A673 (cell line): ENCODE data around the gene NCKAP5. TPM values are rescaled to one million over a fixed set of nuclear protein-coding genes. Genes with fewer than 3 reads are reported as not detected.

Experiments used
- BruUV-seq: library from RNA; stranded (reverse); fragments of 400-500 nt; replicated peaks from 2 replicates; lab custom pipeline; 2021; lab: Mats Ljungman, UMichigan
- CTCF ChIA-PET: fragments of 300-600 bp; sonication (Branson Sonifier 250); formaldehyde crosslinking; loops from one replicate; lab custom pipeline; 2022; ENCODE audit warnings: antibody characterized with exemption; lab: Charles Lee
- POLR2A ChIA-PET: fragments of 300-600 bp; sonication (Branson Sonifier 250); formaldehyde crosslinking; loops from one replicate; lab custom pipeline; 2022; ENCODE audit warnings: antibody characterized with exemption; ENCODE audit not compliant: low non-redundant PET; lab: Charles Lee
- DNase-seq: peaks from one replicate; pipeline ENCODE4 v3.0.0-alpha.2; 2015; ENCODE audit warnings: low spot score
- H3K27ac ChIP-seq: fragments of 200-600 bp; sonication (generic); 2 replicates; pipeline ENCODE4 v1.5.1; 2016; ENCODE audit warnings: mixed run types, low read depth, mild to moderate bottlenecking, mixed read lengths, antibody characterized with exemption, low read length; ENCODE audit not compliant: poor library complexity, severe bottlenecking
- H3K27me3 ChIP-seq: fragments of 200-600 bp; sonication (generic); replicated peaks from 2 replicates; pipeline ENCODE4 v1.6.1; 2017; ENCODE audit warnings: mixed run types, low read depth, mild to moderate bottlenecking, mixed read lengths, antibody characterized with exemption, low read length; ENCODE audit not compliant: insufficient read depth, poor library complexity
- H3K36me3 ChIP-seq: fragments of 200-600 bp; sonication (generic); 2 replicates; pipeline ENCODE4 v1.6.1; 2016; ENCODE audit warnings: mixed run types, mild to moderate bottlenecking, mixed read lengths, antibody characterized with exemption, low read length; ENCODE audit not compliant: insufficient read depth, poor library complexity, severe bottlenecking
- H3K4me1 ChIP-seq: fragments of 200-600 bp; sonication (generic); 2 replicates; pipeline ENCODE4 v1.6.1; 2017; ENCODE audit warnings: mixed run types, mild to moderate bottlenecking, mixed read lengths, antibody characterized with exemption, low read length; ENCODE audit not compliant: insufficient read depth, poor library complexity, severe bottlenecking
- H3K4me3 ChIP-seq: fragments of 200-600 bp; sonication (generic); 2 replicates; pipeline ENCODE4 v1.5.1; 2016; ENCODE audit warnings: low read depth, mixed run types, mild to moderate bottlenecking, mixed read lengths, low read length; ENCODE audit not compliant: poor library complexity, severe bottlenecking
- H3K9me3 ChIP-seq: fragments of 200-600 bp; sonication (generic); 2 replicates; pipeline ENCODE4 v1.6.1; 2016; ENCODE audit warnings: mixed run types, low read depth, mild to moderate bottlenecking, mixed read lengths, antibody characterized with exemption, low read length; ENCODE audit not compliant: poor library complexity, severe bottlenecking
- CTCF ChIP-seq: fragments of 300-800, 200-600 bp; sonication (generic); conservative IDR thresholded peaks from 2 replicates; pipeline ENCODE4 v1.5.1; 2017; ENCODE audit warnings: low read depth, mild to moderate bottlenecking, antibody characterized with exemption, low read length, moderate library complexity, mixed read lengths
- EZH2 ChIP-seq: fragments of 200-600 bp; sonication (generic); IDR thresholded peaks from 2 replicates; pipeline ENCODE4 v1.6.1; 2017; ENCODE audit warnings: borderline replicate concordance, low read depth, mild to moderate bottlenecking, mixed read lengths, antibody characterized with exemption, low read length; ENCODE audit not compliant: poor library complexity, severe bottlenecking
- intact Hi-C: fragments of 100-400 bp; cut with micrococcal nuclease; formaldehyde crosslinking; loops from one replicate; pipeline ENCODE4 v1.10.0; 2022; ENCODE audit not compliant: unreplicated experiment
- total RNA-seq: library from RNA; stranded (reverse); gene quantifications from 2 replicates; pipeline ENCODE4 v1.2.3, GENCODE V29; 2021

NCKAP5 gene
- total RNA-seq, 1 experiment from 2014 or later, result 26.6 TPM

- H3K36me3 ChIP-seq, result no peaks in the 10 kb centered on the region
- H3K4me3 ChIP-seq, result no peak overlapping the region
- H3K27me3 ChIP-seq, result no peaks in the 10 kb centered on the region
- peaks cover 22% of the 10 kb centered on the region for H3K4me1 ChIP-seq
- intact Hi-C loops, result no loop called here
- H3K27ac ChIP-seq, result no peak overlapping the region
- POLR2A ChIA-PET, result no interaction called here
- CTCF ChIA-PET, result no interaction called here
- no peak for DNase-seq
- H3K9me3 ChIP-seq, result no peaks in the 10 kb centered on the region
- no TSS peak for BruUV-seq
- no peak for TF ChIP-seq EZH2
- no peak for TF ChIP-seq CTCF
Measured at GRCh38 chr2:133486771-133487191, 81.5 kb downstream of the NCKAP5 start.

GRCh38 chr2:133485868-133486267 is 82.4 kb downstream of the NCKAP5 start:
- H3K27me3 ChIP-seq, result no peaks in the 10 kb centered on the region
- H3K9me3 ChIP-seq, result no peaks in the 10 kb centered on the region
- ChIA-PET POLR2A (no interaction called here), CTCF (no interaction called here)
- no TSS peak for BruUV-seq
- H3K27ac ChIP-seq, result no peak overlapping the region
- intact Hi-C loops, result no loop called here
- no peaks in the 10 kb centered on the region for H3K36me3 ChIP-seq
- TF ChIP-seq CTCF, result no peak
- no peak for TF ChIP-seq EZH2
- peaks cover 21% of the 10 kb centered on the region for H3K4me1 ChIP-seq
- H3K4me3 ChIP-seq, result no peak overlapping the region
- DNase-seq, result no peak

GRCh38 chr2:133484784-133485183 is 83.5 kb downstream of the NCKAP5 start:
- Histone ChIP-seq H3K36me3 (no peaks in the 10 kb centered on the region), H3K4me1 (peaks cover 10% of the 10 kb centered on the region), H3K4me3 (no peak overlapping the region), H3K9me3 (no peaks in the 10 kb centered on the region), H3K27ac (no peak overlapping the region), H3K27me3 (no peaks in the 10 kb centered on the region)
- no peak for DNase-seq
- CTCF ChIA-PET, result no interaction called here
- no peak for TF ChIP-seq EZH2
- no peak for TF ChIP-seq CTCF
- POLR2A ChIA-PET, result no interaction called here
- BruUV-seq, result no TSS peak
- intact Hi-C loops, result no loop called here
